ENCODE results near the gene LAPTM5. TPM values are rescaled to one million over a fixed set of nuclear protein-coding genes. Genes with fewer than 3 reads are reported as not detected.

Gene LAPTM5
- total RNA-seq, 4 donors from 2014 or later = 44.5 to 767 (median 109) TPM

GRCh38 chr1:30696831-30697230 is 60.7 kb downstream of the LAPTM5 start:
- TF ChIP-seq CTCF (IDR thresholded peaks at IDR 0.05; ENCODE audit: low read depth) = no peak

GRCh38 chr1:30695439-30695841 is 62.1 kb downstream of the LAPTM5 start:
- no peak for TF ChIP-seq CTCF (IDR thresholded peaks at IDR 0.05; ENCODE audit: low read depth)

- no peak for TF ChIP-seq CTCF (IDR thresholded peaks at IDR 0.05; ENCODE audit: low read depth)
Measured at GRCh38 chr1:30694280-30695175, 63.0 kb downstream of the LAPTM5 start.

- no peak for TF ChIP-seq CTCF (IDR thresholded peaks at IDR 0.05; ENCODE audit: low read depth)
Measured at GRCh38 chr1:30693822-30694221, 63.8 kb downstream of the LAPTM5 start.

- no peak for TF ChIP-seq CTCF (IDR thresholded peaks at IDR 0.05; ENCODE audit: low read depth)
Measured at GRCh38 chr1:30693366-30693765, 64.2 kb downstream of the LAPTM5 start.

- no peak for TF ChIP-seq CTCF (IDR thresholded peaks at IDR 0.05; ENCODE audit: low read depth)
Measured at GRCh38 chr1:30692948-30693301, 64.6 kb downstream of the LAPTM5 start.

GRCh38 chr1:30692201-30692947 is 65.2 kb downstream of the LAPTM5 start:
- no peak for TF ChIP-seq CTCF (IDR thresholded peaks at IDR 0.05; ENCODE audit: low read depth)

All from subcutaneous adipose tissue (tissue), 4 donors.